ENCODE data around the gene CXCR4.

CXCR4 gene

GRCh38 chr2:136117909-136118818 is at the start of gene CXCR4:
TSS of gene CXCR4 (minus strand) at chr2:136118149. CDS start at chr2:136118060, 89 bp downstream.
- peak within 1 kb of the TSS; percentile 88 for H3K4me3 ChIP-seq (ENCODE audit: low read depth, low read length, poor library complexity, severe bottlenecking)
- H3K9me3 ChIP-seq (ENCODE audit: low read length), result no peaks in the 10 kb centered on the region
- H3K36me3 ChIP-seq (ENCODE audit: insufficient read depth, low read length), result peaks cover 45% of the 10 kb centered on the region
- H3K4me2 ChIP-seq (ENCODE audit: low read length), result peak within 1 kb of the TSS; percentile 96
- no peaks in the 10 kb centered on the region for H3K9me2 ChIP-seq (ENCODE audit: low read depth, low read length)
- H3K4me1 ChIP-seq (ENCODE audit: insufficient read depth, low read length, severe bottlenecking), result peaks cover 59% of the 10 kb centered on the region
- H3K27ac ChIP-seq (ENCODE audit: low read depth, low read length, poor library complexity, severe bottlenecking), result peak within 1 kb of the TSS; percentile 96
- peak within 1 kb of the TSS; percentile 92 for H3K9ac ChIP-seq (ENCODE audit: low read length)
- H3K79me2 ChIP-seq (ENCODE audit: insufficient read depth, low read length), result peaks cover 31% of the 10 kb centered on the region
- no peak within 1 kb of the TSS for H2AFZ ChIP-seq (ENCODE audit: low read length)
- no peak; the same call in 1 of the 2 replicates for TF ChIP-seq CTCF (IDR thresholded peaks at IDR 0.05; ENCODE audit: low read length)
- TF ChIP-seq EZH2 (IDR thresholded peaks at IDR 0.05; ENCODE audit: borderline replicate concordance, low read length), result no peak
- no peaks in the 10 kb centered on the region for H3K27me3 ChIP-seq (ENCODE audit: insufficient read depth, low read length)
- peaks cover 23% of the 10 kb centered on the region for H3F3A ChIP-seq (ENCODE audit: insufficient read depth, low read length)
- H4K20me1 ChIP-seq (ENCODE audit: insufficient read depth, low read length), result no peaks in the 10 kb centered on the region

GRCh38 chr2:136164280-136164776 is 46.4 kb upstream of the CXCR4 start:
- H2AFZ ChIP-seq (ENCODE audit: low read length), result no peak overlapping the region

GRCh38 chr2:136162438-136162837 is 44.5 kb upstream of the CXCR4 start:
- no peak overlapping the region for H3K9ac ChIP-seq (ENCODE audit: low read length)
- H4K20me1 ChIP-seq (ENCODE audit: insufficient read depth, low read length), result no peaks in the 10 kb centered on the region
- H3K4me1 ChIP-seq (ENCODE audit: insufficient read depth, low read length, severe bottlenecking), result peaks cover 21% of the 10 kb centered on the region
- no peaks in the 10 kb centered on the region for H3K79me2 ChIP-seq (ENCODE audit: insufficient read depth, low read length)
- H3F3A ChIP-seq (ENCODE audit: insufficient read depth, low read length), result no peaks in the 10 kb centered on the region
- H3K36me3 ChIP-seq (ENCODE audit: insufficient read depth, low read length), result no peaks in the 10 kb centered on the region
- H3K9me3 ChIP-seq (ENCODE audit: low read length), result no peaks in the 10 kb centered on the region
- no peak overlapping the region for H2AFZ ChIP-seq (ENCODE audit: low read length)
- no peak overlapping the region for H3K4me3 ChIP-seq (ENCODE audit: low read depth, low read length, poor library complexity, severe bottlenecking)
- H3K27me3 ChIP-seq (ENCODE audit: insufficient read depth, low read length), result no peaks in the 10 kb centered on the region
- H3K4me2 ChIP-seq (ENCODE audit: low read length), result no peak overlapping the region
- TF ChIP-seq EZH2 (IDR thresholded peaks at IDR 0.05; ENCODE audit: borderline replicate concordance, low read length) (no peak), CTCF (IDR thresholded peaks at IDR 0.05; ENCODE audit: low read length) (no peak)
- no peaks in the 10 kb centered on the region for H3K9me2 ChIP-seq (ENCODE audit: low read depth, low read length)
- no peak overlapping the region for H3K27ac ChIP-seq (ENCODE audit: low read depth, low read length, poor library complexity, severe bottlenecking)

More at GRCh38 chr2:136164280-136164776, 46.4 kb upstream of the CXCR4 start:
- H3K27ac ChIP-seq (ENCODE audit: low read depth, low read length, poor library complexity, severe bottlenecking), result no peak overlapping the region
- no peak overlapping the region for H3K9ac ChIP-seq (ENCODE audit: low read length)
- no peaks in the 10 kb centered on the region for H3K9me3 ChIP-seq (ENCODE audit: low read length)
- H3K4me2 ChIP-seq (ENCODE audit: low read length), result no peak overlapping the region
- no peaks in the 10 kb centered on the region for H3F3A ChIP-seq (ENCODE audit: insufficient read depth, low read length)
- no peaks in the 10 kb centered on the region for H3K27me3 ChIP-seq (ENCODE audit: insufficient read depth, low read length)
- no peaks in the 10 kb centered on the region for H3K36me3 ChIP-seq (ENCODE audit: insufficient read depth, low read length)
- no peak for TF ChIP-seq CTCF (IDR thresholded peaks at IDR 0.05; ENCODE audit: low read length)
- H3K9me2 ChIP-seq (ENCODE audit: low read depth, low read length), result no peaks in the 10 kb centered on the region
- no peak overlapping the region for H3K4me3 ChIP-seq (ENCODE audit: low read depth, low read length, poor library complexity, severe bottlenecking)
- no peaks in the 10 kb centered on the region for H3K79me2 ChIP-seq (ENCODE audit: insufficient read depth, low read length)
- no peaks in the 10 kb centered on the region for H4K20me1 ChIP-seq (ENCODE audit: insufficient read depth, low read length)
- H3K4me1 ChIP-seq (ENCODE audit: insufficient read depth, low read length, severe bottlenecking), result peaks cover 36% of the 10 kb centered on the region
